ENCODE results near the gene DST. TPM values are rescaled to one million over a fixed set of nuclear protein-coding genes. Genes with fewer than 3 reads are reported as not detected.

DST gene
- total and polyA plus RNA-seq, 2 of the 8 experiments (the other 6 are each of a cell fraction or from before 2014, with no cell fraction given): 49.4 to 116 TPM

DNA sequence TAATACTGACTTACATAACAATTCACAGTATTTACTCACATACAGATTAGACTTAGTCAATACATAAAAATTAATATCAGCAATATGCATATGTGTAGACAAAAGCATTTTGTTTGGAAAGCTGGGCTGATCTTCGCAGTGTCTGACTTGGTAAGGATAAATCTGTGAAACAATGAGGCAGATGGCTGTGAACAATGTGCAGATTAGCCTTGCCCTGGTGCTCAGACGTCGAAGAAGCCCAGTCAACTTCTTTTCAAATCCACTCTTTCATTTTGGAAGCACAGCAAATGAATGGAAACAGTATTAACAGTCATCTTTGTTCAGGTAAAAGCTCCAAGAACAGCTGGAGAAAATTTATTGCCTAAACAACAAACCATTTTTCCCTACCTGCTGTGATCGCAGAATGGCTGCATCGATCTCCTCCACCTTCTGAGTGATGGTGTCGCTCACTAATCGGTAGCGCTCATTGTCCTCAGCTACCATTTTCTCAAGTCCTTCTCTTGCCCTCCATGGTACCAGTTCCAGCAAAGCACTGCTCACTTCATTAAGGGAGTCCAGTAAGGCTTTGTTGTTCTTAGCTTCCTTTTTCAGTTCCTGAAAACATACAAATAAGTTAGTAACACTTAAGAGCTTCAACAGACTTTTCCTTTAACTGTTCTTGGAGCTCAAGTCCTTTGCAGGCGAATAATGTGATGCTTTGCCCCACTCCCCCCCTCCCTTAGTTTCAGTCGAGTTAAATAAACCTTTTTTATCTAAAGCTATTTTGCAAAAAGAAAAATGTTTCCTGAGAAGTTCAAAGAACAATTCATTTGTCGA, 116.5 kb downstream of the DST start:
- Histone ChIP-seq H3K4me3 (ENCODE audit: extremely low read depth in 1 of 4, insufficient read depth in 2 of 4, low read depth in 3 of 4, low read length in 4 of 4) (no peak overlapping the region), H3K14ac (ENCODE audit: insufficient read length) (no peak overlapping the region), H3K4me1 (replicated peaks in 1 of 4; ENCODE audit: control insufficient read depth in 3 of 4, insufficient read depth in 4 of 4, low read length in 3 of 4) (peaks cover 4 to 26% (median 10%) of the 10 kb centered on the region in 4 experiments; a peak in 5 of 7 replicates), H2BK20ac (ENCODE audit: low read length) (no peak overlapping the region), H2AK5ac (ENCODE audit: low read depth, low read length) (no peak overlapping the region), H3K18ac (ENCODE audit: extremely low read depth, low read length) (no peak overlapping the region), H3K27me3 (replicated peaks in 1 of 4; ENCODE audit: control insufficient read depth in 3 of 4, extremely low read depth in 1 of 4, insufficient read depth in 3 of 4, low read length in 3 of 4) (no peaks in the 10 kb centered on the region), H2BK5ac (ENCODE audit: low read depth, low read length) (0 out of 2 replicates have a peak overlapping the region, but pooled peaks have one; percentile 40), H4K91ac (replicated peaks; ENCODE audit: insufficient read length, low read length) (no peak overlapping the region), H3K23ac (ENCODE audit: insufficient read length) (no peak overlapping the region), H3K23me2 (ENCODE audit: low read depth, low read length) (no peaks in the 10 kb centered on the region), H3K4me2 (ENCODE audit: insufficient read depth in 1 of 2, low read depth in 2 of 2, low read length in 2 of 2) (0 out of 4 replicates have a peak overlapping the region, but pooled peaks of 1 of the 2 experiments have one; percentile 13), H3K9me3 (ENCODE audit: insufficient read depth in 2 of 2, low read depth in 1 of 2, low read length in 1 of 2) (no peaks in the 10 kb centered on the region), H3K27ac (ENCODE audit: low read depth, low read length) (no peak overlapping the region), H2AFZ (ENCODE audit: low read length) (no peak overlapping the region), H3K36me3 (ENCODE audit: control insufficient read depth in 2 of 4, insufficient read depth in 4 of 4, low read length in 3 of 4) (peaks cover 0 to 28% (median 7%) of the 10 kb centered on the region in 4 experiments; a peak in 4 of 8 replicates), H2BK15ac (ENCODE audit: low read length) (no peak overlapping the region), H2BK120ac (replicated peaks; ENCODE audit: low read depth, low read length) (no peak overlapping the region), H4K8ac (ENCODE audit: extremely low read depth, insufficient read depth, low read length) (no peak overlapping the region), H3K4ac (replicated peaks; ENCODE audit: insufficient read length, low read depth, low read length) (no peak overlapping the region), H3K79me1 (ENCODE audit: low read depth, low read length) (peaks cover 2% of the 10 kb centered on the region; the same call in 1 of the 2 replicates), H4K20me1 (replicated peaks in 1 of 2; ENCODE audit: control insufficient read depth in 1 of 2, insufficient read depth in 2 of 2, low read length in 2 of 2) (no peaks in the 10 kb centered on the region), H2BK12ac (ENCODE audit: low read depth, low read length) (0 out of 2 replicates have a peak overlapping the region, but pooled peaks have one; percentile 35), H3K9ac (replicated peaks in 1 of 4; ENCODE audit: extremely low read depth in 1 of 4, low read depth in 3 of 4, low read length in 3 of 4) (no peak overlapping the region), H3K56ac (replicated peaks; ENCODE audit: insufficient read length, low read depth, low read length) (no peak overlapping the region), H4K5ac (ENCODE audit: insufficient read length, low read depth, low read length) (no peak overlapping the region), H3K79me2 (ENCODE audit: control insufficient read depth in 1 of 2, insufficient read depth in 2 of 2, low read length in 2 of 2) (no peaks in the 10 kb centered on the region)
- CTCF ChIA-PET (ENCODE audit: partially characterized antibody): interaction anchor here (0.7 to 0.9 kb wide), 4 partner anchors 44 to 181 kb away, joined by 3 read pairs; no protein-coding TSS in a partner anchor
- FAIRE-seq: no peak
- POLR2A ChIA-PET (ENCODE audit: partially characterized antibody): interaction anchor here (1.6 to 2.2 kb wide), 2 partner anchors 9 to 16 kb away, joined by 3 to 10 read pairs; no protein-coding TSS in a partner anchor
- DNase-seq (ENCODE audit: low read depth in 1 of 2, low spot score in 2 of 2): peak in 1 of 2 experiments; percentile 3
- WGBS, 2 experiments (ENCODE audit: extremely low coverage in 1 of 2, insufficient coverage in 1 of 2, insufficient read length in 1 of 2, insufficient replicate concordance in 2 of 2, low coverage in 1 of 2, low lambda C conversion rate in 2 of 2, missing lambda C conversion rate in 1 of 2): 92% methylated on average over 11 of the region's 11 CpGs; no CpG with 5 or more reads in 1 of the 2 experiments
- TF ChIP-seq HDAC2 (IDR thresholded peaks at IDR 0.05; ENCODE audit: borderline replicate concordance in 1 of 2, low read depth in 2 of 2, low read length in 2 of 2): no peak
- TF ChIP-seq NANOG (IDR thresholded peaks at IDR 0.05; ENCODE audit: insufficient read depth, low read depth, low read length, poor library complexity, severe bottlenecking): no peak
- TF ChIP-seq POLR2A (IDR thresholded peaks at IDR 0.05; ENCODE audit: control extremely low read depth in 1 of 2, low read depth in 2 of 2, low read length in 2 of 2): no peak
- TF ChIP-seq SRF (IDR thresholded peaks at IDR 0.05; ENCODE audit: low read depth, low read length): no peak
- TF ChIP-seq NRF1 (IDR thresholded peaks at IDR 0.05; ENCODE audit: low read depth, low read length): no peak
- no peak for TF ChIP-seq CTBP2 (IDR thresholded peaks at IDR 0.05; ENCODE audit: borderline replicate concordance, insufficient read depth, insufficient read length, low read length)
- TF ChIP-seq TAF7 (optimal IDR thresholded peaks at IDR 0.05; ENCODE audit: borderline replicate concordance, low read depth, low read length): no peak
- no peak for TF ChIP-seq BACH1 (IDR thresholded peaks at IDR 0.05; ENCODE audit: low read length)
- TF ChIP-seq E2F6 (IDR thresholded peaks at IDR 0.05): no peak
- TF ChIP-seq RXRA (IDR thresholded peaks at IDR 0.05; ENCODE audit: insufficient read depth, low read depth, low read length): no peak
